ENCODE results near the gene RBM23. TPM values are rescaled to one million over a fixed set of nuclear protein-coding genes. Genes with fewer than 3 reads are reported as not detected.
"Not testable (repeated sequence)": the region's sequence is repeated elsewhere in the genome, so short reads cannot be mapped to it uniquely, and the experiment has no call there.

The RBM23 gene
- total RNA-seq, 1 experiment from 2014 or later = 86.9 TPM

- Histone ChIP-seq H3K27ac (peak within 1 kb of the TSS; percentile 55), H3K27me3 (replicated peaks) (no peaks in the 10 kb centered on the region), H3K4me1 (replicated peaks) (peaks cover 12% of the 10 kb centered on the region), H3K9me3 (replicated peaks) (no peaks in the 10 kb centered on the region), H3K4me3 (peak within 1 kb of the TSS; percentile 61), H3K36me3 (peaks cover 27% of the 10 kb centered on the region)
- DNase-seq (ENCODE audit: low read depth in 1 of 2, low spot score in 2 of 2) = peak; percentile 99
These were observed 10.4 kb upstream of the RBM23 start, which contains the start of gene PRMT5 for GRCh38 chr14:22929104-22929960. Gene PRMT5 (minus strand): TSS chr14:22929376. CDS start chr14:22929361, 15 bp downstream.

GRCh38 chr14:22928237-22929103, 9.5 kb upstream of the RBM23 start:
- peaks cover 36% of the 10 kb centered on the region for H3K36me3 ChIP-seq
- H3K27ac ChIP-seq = peak overlapping the region; percentile 55
- H3K4me1 ChIP-seq (replicated peaks) = peaks cover 12% of the 10 kb centered on the region
- no peak for DNase-seq (ENCODE audit: low read depth in 1 of 2, low spot score in 2 of 2)
- H3K27me3 ChIP-seq (replicated peaks) = no peaks in the 10 kb centered on the region
- no peaks in the 10 kb centered on the region for H3K9me3 ChIP-seq (replicated peaks)
- peak overlapping the region; percentile 61 for H3K4me3 ChIP-seq

- H3K36me3 ChIP-seq = peaks cover 53% of the 10 kb centered on the region
- H3K27me3 ChIP-seq (replicated peaks) = no peaks in the 10 kb centered on the region
- DNase-seq (ENCODE audit: low read depth in 1 of 2, low spot score in 2 of 2) = no peak
- no peak overlapping the region for H3K27ac ChIP-seq
- H3K9me3 ChIP-seq (replicated peaks) = no peaks in the 10 kb centered on the region
- H3K4me3 ChIP-seq = no peak overlapping the region
- peaks cover 12% of the 10 kb centered on the region for H3K4me1 ChIP-seq (replicated peaks)
These were observed 7.4 kb upstream of the RBM23 start for GRCh38 chr14:22926316-22926715.

GRCh38 chr14:22925513-22925912, 6.6 kb upstream of the RBM23 start:
- Histone ChIP-seq H3K4me3 (no peak overlapping the region), H3K36me3 (peaks cover 61% of the 10 kb centered on the region), H3K9me3 (replicated peaks) (no peaks in the 10 kb centered on the region), H3K4me1 (replicated peaks) (peaks cover 12% of the 10 kb centered on the region), H3K27ac (no peak overlapping the region), H3K27me3 (replicated peaks) (no peaks in the 10 kb centered on the region)
- DNase-seq (ENCODE audit: low read depth in 1 of 2, low spot score in 2 of 2) = no peak

GRCh38 chr14:22923746-22924145, 4.8 kb upstream of the RBM23 start:
- Histone ChIP-seq H3K27ac (no peak overlapping the region), H3K27me3 (replicated peaks) (no peaks in the 10 kb centered on the region), H3K36me3 (peaks cover 68% of the 10 kb centered on the region), H3K9me3 (replicated peaks) (no peaks in the 10 kb centered on the region), H3K4me3 (no peak overlapping the region), H3K4me1 (replicated peaks) (peaks cover 11% of the 10 kb centered on the region)
- no peak for DNase-seq (ENCODE audit: low read depth in 1 of 2, low spot score in 2 of 2)

- Histone ChIP-seq H3K4me3 (no peak overlapping the region), H3K36me3 (peaks cover 76% of the 10 kb centered on the region), H3K27ac (no peak overlapping the region), H3K27me3 (replicated peaks) (no peaks in the 10 kb centered on the region), H3K9me3 (replicated peaks) (no peaks in the 10 kb centered on the region), H3K4me1 (replicated peaks) (peaks cover 10% of the 10 kb centered on the region)
- no peak for DNase-seq (ENCODE audit: low read depth in 1 of 2, low spot score in 2 of 2)
These were observed 3.3 kb upstream of the RBM23 start for GRCh38 chr14:22922294-22922693.

- no peak for DNase-seq (ENCODE audit: low read depth in 1 of 2, low spot score in 2 of 2)
- Histone ChIP-seq H3K4me1 (replicated peaks) (peaks cover 10% of the 10 kb centered on the region), H3K27me3 (replicated peaks) (no peaks in the 10 kb centered on the region), H3K27ac (no peak overlapping the region), H3K9me3 (replicated peaks) (no peaks in the 10 kb centered on the region), H3K36me3 (peaks cover 71% of the 10 kb centered on the region), H3K4me3 (no peak overlapping the region)
These were observed 1.7 kb upstream of the RBM23 start for GRCh38 chr14:22920697-22921096.

- DNase-seq (ENCODE audit: low read depth in 1 of 2, low spot score in 2 of 2) = no peak
- Histone ChIP-seq H3K27me3 (replicated peaks) (no peaks in the 10 kb centered on the region), H3K9me3 (replicated peaks) (no peaks in the 10 kb centered on the region), H3K27ac (no peak overlapping the region), H3K36me3 (peaks cover 62% of the 10 kb centered on the region), H3K4me1 (replicated peaks) (peaks cover 10% of the 10 kb centered on the region), H3K4me3 (peak overlapping the region; percentile 20)
These were observed 612 bp upstream of the RBM23 start for GRCh38 chr14:22919601-22919921.

GRCh38 chr14:22915886-22916521, 2.9 kb downstream of the RBM23 start:
- Histone ChIP-seq H3K36me3 (peaks cover 50% of the 10 kb centered on the region), H3K27me3 (replicated peaks) (no peaks in the 10 kb centered on the region), H3K9me3 (replicated peaks) (no peaks in the 10 kb centered on the region), H3K4me1 (replicated peaks) (peaks cover 10% of the 10 kb centered on the region), H3K27ac (no peak overlapping the region), H3K4me3 (no peak overlapping the region)
- DNase-seq (ENCODE audit: low read depth in 1 of 2, low spot score in 2 of 2) = no peak

- H3K4me1 ChIP-seq (replicated peaks); H3K4me3 ChIP-seq; H3K9me3 ChIP-seq (replicated peaks): not testable (repeated sequence)
These were observed 4.1 kb downstream of the RBM23 start for GRCh38 chr14:22914836-22915235.

GRCh38 chr14:22910916-22911315, 8.0 kb downstream of the RBM23 start:
- Histone ChIP-seq H3K4me1 (replicated peaks) (no peaks in the 10 kb centered on the region), H3K9me3 (replicated peaks) (no peaks in the 10 kb centered on the region), H3K4me3 (no peak overlapping the region), H3K36me3 (peaks cover 60% of the 10 kb centered on the region), H3K27me3 (replicated peaks) (no peaks in the 10 kb centered on the region), H3K27ac (no peak overlapping the region)
- DNase-seq (ENCODE audit: low read depth in 1 of 2, low spot score in 2 of 2) = no peak

More at GRCh38 chr14:22914836-22915235, 4.1 kb downstream of the RBM23 start:
- not testable (repeated sequence) for H3K27ac ChIP-seq; DNase-seq (ENCODE audit: low read depth in 1 of 2, low spot score in 2 of 2); H3K27me3 ChIP-seq (replicated peaks)
- peaks cover 44% of the 10 kb centered on the region for H3K36me3 ChIP-seq

- no peak overlapping the region for H3K4me3 ChIP-seq
- peaks cover 77% of the 10 kb centered on the region for H3K36me3 ChIP-seq
- no peaks in the 10 kb centered on the region for H3K9me3 ChIP-seq (replicated peaks)
- DNase-seq (ENCODE audit: low read depth in 1 of 2, low spot score in 2 of 2) = no peak
- no peaks in the 10 kb centered on the region for H3K27me3 ChIP-seq (replicated peaks)
- no peaks in the 10 kb centered on the region for H3K4me1 ChIP-seq (replicated peaks)
- no peak overlapping the region for H3K27ac ChIP-seq
These were observed 10.3 kb downstream of the RBM23 start for GRCh38 chr14:22908601-22909000.

- DNase-seq (ENCODE audit: low read depth in 1 of 2, low spot score in 2 of 2) = no peak
- Histone ChIP-seq H3K4me3 (no peak overlapping the region), H3K36me3 (peaks cover 81% of the 10 kb centered on the region), H3K4me1 (replicated peaks) (no peaks in the 10 kb centered on the region), H3K27ac (no peak overlapping the region), H3K27me3 (replicated peaks) (no peaks in the 10 kb centered on the region), H3K9me3 (replicated peaks) (no peaks in the 10 kb centered on the region)
These were observed 11.5 kb downstream of the RBM23 start for GRCh38 chr14:22907429-22907828.

Data from SJSA1 (cell line).